Stimulated activated CD4-positive, alpha-beta T cell treated with anti-CD3 and anti-CD28 coated beads, Interleukin-2, amount 100 ng/mL, for 4 hours (primary cell): ENCODE measurements around the gene ZBP1.

ENCODE experiments used
- DNase-seq: peaks from one replicate; pipeline ENCODE4 v3.0.0-alpha.2; 2020; ENCODE audit warnings: low read depth

Gene ZBP1

GRCh38 chr20:57658447-57658832, 38.2 kb upstream of the ZBP1 start:
- DNase-seq: no peak

- DNase-seq: peak; percentile 30
Measured at GRCh38 chr20:57657535-57658446, 37.6 kb upstream of the ZBP1 start.

GRCh38 chr20:57656821-57657534, 36.8 kb upstream of the ZBP1 start:
- no peak for DNase-seq

- no peak for DNase-seq
Measured at GRCh38 chr20:57656252-57656820, 36.1 kb upstream of the ZBP1 start.

- no peak for DNase-seq
Measured at GRCh38 chr20:57655809-57656155, 35.6 kb upstream of the ZBP1 start.

GRCh38 chr20:57654998-57655808, 35.0 kb upstream of the ZBP1 start:
- DNase-seq: no peak

GRCh38 chr20:57654363-57654997, 34.3 kb upstream of the ZBP1 start:
- peak; percentile 31 for DNase-seq

- DNase-seq: no peak
Measured at GRCh38 chr20:57653910-57654309, 33.7 kb upstream of the ZBP1 start.

GRCh38 chr20:57653546-57653900, 33.3 kb upstream of the ZBP1 start:
- no peak for DNase-seq

- DNase-seq: no peak
Measured at GRCh38 chr20:57652606-57653545, 32.6 kb upstream of the ZBP1 start.

GRCh38 chr20:57651881-57652605, 31.8 kb upstream of the ZBP1 start:
- no peak for DNase-seq

GRCh38 chr20:57650756-57651483, 30.7 kb upstream of the ZBP1 start:
- DNase-seq: no peak

GRCh38 chr20:57650266-57650665, 30.0 kb upstream of the ZBP1 start:
- DNase-seq: no peak

- no peak for DNase-seq
Measured at GRCh38 chr20:57649617-57650015, 29.4 kb upstream of the ZBP1 start.

GRCh38 chr20:57648878-57649616, 28.8 kb upstream of the ZBP1 start:
- DNase-seq: no peak

- DNase-seq: no peak
Measured at GRCh38 chr20:57647933-57648785, 27.9 kb upstream of the ZBP1 start.
